ENCODE data around the gene NR1I2.

Gene NR1I2

DNA sequence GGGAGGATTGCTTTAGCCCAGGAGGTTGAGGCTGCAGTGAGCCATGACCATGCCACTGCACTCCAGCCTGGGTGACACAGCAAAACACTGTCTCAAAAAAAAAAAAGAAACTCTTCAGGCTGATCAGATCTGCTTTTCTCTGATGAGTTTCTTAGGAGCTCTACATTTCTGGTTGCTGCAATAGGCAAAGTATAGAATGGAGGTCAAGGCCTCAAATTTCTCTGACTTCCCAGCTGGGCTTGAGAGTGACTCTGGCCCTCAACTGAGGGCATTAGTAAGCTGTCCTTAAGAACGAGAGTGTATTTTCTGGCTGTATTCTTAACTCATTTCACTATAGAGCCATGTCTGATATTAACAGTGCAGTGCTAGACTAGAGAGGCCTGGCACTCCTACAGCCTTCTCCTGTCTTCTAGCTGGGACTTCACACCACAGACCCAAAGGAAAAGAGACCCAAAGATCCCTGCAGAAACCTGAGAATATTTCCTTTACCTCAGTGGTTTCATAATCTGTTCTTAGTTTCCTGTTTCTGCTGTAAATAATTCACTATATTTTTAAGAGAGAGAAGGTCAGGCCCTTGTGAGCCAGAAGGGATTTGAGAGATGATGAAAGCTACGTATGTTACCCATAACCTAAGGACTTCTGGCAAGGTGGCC lies 2.0 kb upstream of the NR1I2 start:
- no peaks in the 10 kb centered on the region for H3K27me3 ChIP-seq (replicated peaks)
- TF ChIP-seq CTCF (IDR thresholded peaks at IDR 0.05; ENCODE audit: low read depth, low read length, missing control alignments): no peak
- DNase-seq: no peak
- in situ Hi-C loops (cut with HindIII; ENCODE audit: low pct_ligation_motif_present, low sequenced_read_pairs): no loop called here
- H3K27ac ChIP-seq: no peak overlapping the region
- H3K36me3 ChIP-seq (replicated peaks): no peaks in the 10 kb centered on the region
- H3K4me3 ChIP-seq (ENCODE audit: low read depth, low read length): no peak overlapping the region

DNA sequence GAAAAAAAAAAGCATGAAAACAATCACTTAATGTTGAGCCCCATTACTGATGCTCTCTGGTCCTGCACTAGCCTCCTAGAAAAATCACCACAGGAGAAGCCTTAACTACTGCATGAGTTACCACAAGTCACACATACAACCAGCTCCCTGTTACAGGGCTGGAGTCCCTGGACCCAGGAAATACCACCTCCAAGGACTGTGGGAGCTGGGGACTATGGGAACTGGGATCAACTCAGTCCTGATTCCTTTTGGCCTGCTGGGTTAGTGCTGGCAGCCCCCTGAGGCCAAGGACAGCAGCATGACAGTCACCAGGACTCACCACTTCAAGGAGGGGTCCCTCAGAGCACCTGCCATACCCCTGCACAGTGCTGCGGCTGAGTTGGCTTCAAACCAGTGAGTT lies 559 bp downstream of the NR1I2 start:
- no peak overlapping the region for H3K4me3 ChIP-seq (ENCODE audit: low read depth, low read length)
- in situ Hi-C loops (cut with HindIII; ENCODE audit: low pct_ligation_motif_present, low sequenced_read_pairs): no loop called here
- no peak for DNase-seq
- H3K36me3 ChIP-seq (replicated peaks): no peaks in the 10 kb centered on the region
- no peaks in the 10 kb centered on the region for H3K27me3 ChIP-seq (replicated peaks)
- no peak overlapping the region for H3K27ac ChIP-seq
- TF ChIP-seq CTCF (IDR thresholded peaks at IDR 0.05; ENCODE audit: low read depth, low read length, missing control alignments): no peak

DNA sequence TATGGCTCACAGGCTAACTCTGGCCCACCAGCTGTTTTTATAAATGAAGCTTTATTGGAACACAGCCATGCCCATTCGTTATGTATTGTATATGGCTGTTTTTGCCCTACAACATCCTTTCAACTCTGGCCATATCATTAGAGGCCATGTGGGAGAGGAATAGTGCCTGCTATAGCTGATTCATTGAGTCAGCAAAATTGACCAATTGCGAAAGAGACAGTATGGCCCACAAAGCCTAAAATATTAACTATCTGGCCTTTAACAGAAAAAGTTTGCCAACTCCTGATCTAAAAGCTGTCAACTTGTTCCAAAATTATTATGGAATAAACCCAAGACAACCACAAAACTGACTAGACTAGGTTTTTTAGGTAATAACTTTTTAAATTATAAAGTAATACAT lies 1.4 kb downstream of the NR1I2 start:
- Histone ChIP-seq H3K36me3 (replicated peaks) (no peaks in the 10 kb centered on the region), H3K4me3 (ENCODE audit: low read depth, low read length) (no peak overlapping the region), H3K27ac (no peak overlapping the region), H3K27me3 (replicated peaks) (no peaks in the 10 kb centered on the region)
- no peak for DNase-seq
- in situ Hi-C loops (cut with HindIII; ENCODE audit: low pct_ligation_motif_present, low sequenced_read_pairs): no loop called here
- TF ChIP-seq CTCF (IDR thresholded peaks at IDR 0.05; ENCODE audit: low read depth, low read length, missing control alignments): no peak

DNA sequence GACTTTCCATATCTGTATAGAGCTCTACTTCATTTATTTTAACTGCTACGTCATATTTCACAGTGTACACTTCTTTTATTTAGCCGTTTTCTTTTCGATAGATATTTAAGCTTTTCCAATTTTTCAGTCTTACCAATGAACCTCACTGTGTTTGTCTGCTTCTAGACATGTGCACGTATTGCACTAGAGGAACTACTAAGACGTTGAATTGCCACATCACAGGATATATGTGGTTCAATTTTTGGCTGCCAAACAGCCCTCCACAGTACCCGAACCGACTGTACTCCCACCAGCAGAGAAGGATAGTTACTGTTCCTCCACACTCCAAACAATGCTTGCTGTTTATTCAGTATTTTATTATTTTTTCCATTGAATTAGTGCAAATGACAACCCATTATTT lies 2.0 kb downstream of the NR1I2 start:
- Histone ChIP-seq H3K27ac (no peak overlapping the region), H3K27me3 (replicated peaks) (no peaks in the 10 kb centered on the region), H3K4me3 (ENCODE audit: low read depth, low read length) (no peak overlapping the region), H3K36me3 (replicated peaks) (no peaks in the 10 kb centered on the region)
- no peak for TF ChIP-seq CTCF (IDR thresholded peaks at IDR 0.05; ENCODE audit: low read depth, low read length, missing control alignments)
- no peak for DNase-seq
- in situ Hi-C loops (cut with HindIII; ENCODE audit: low pct_ligation_motif_present, low sequenced_read_pairs): no loop called here

GRCh38 chr3:119786409-119786808 lies 4.5 kb downstream of the NR1I2 start:
- H3K27me3 ChIP-seq (replicated peaks): no peaks in the 10 kb centered on the region
- TF ChIP-seq CTCF (IDR thresholded peaks at IDR 0.05; ENCODE audit: low read depth, low read length, missing control alignments): no peak
- in situ Hi-C loops (cut with HindIII; ENCODE audit: low pct_ligation_motif_present, low sequenced_read_pairs): no loop called here

GRCh38 chr3:119790369-119790768 lies 8.5 kb downstream of the NR1I2 start:
- no peak for DNase-seq
- no peak overlapping the region for H3K4me3 ChIP-seq (ENCODE audit: low read depth, low read length)
- TF ChIP-seq CTCF (IDR thresholded peaks at IDR 0.05; ENCODE audit: low read depth, low read length, missing control alignments): no peak
- no peaks in the 10 kb centered on the region for H3K36me3 ChIP-seq (replicated peaks)
- H3K27ac ChIP-seq: no peak overlapping the region
- no peaks in the 10 kb centered on the region for H3K27me3 ChIP-seq (replicated peaks)
- in situ Hi-C loops (cut with HindIII; ENCODE audit: low pct_ligation_motif_present, low sequenced_read_pairs): no loop called here

More at GRCh38 chr3:119786409-119786808, 4.5 kb downstream of the NR1I2 start:
- H3K36me3 ChIP-seq (replicated peaks): no peaks in the 10 kb centered on the region
- no peak overlapping the region for H3K4me3 ChIP-seq (ENCODE audit: low read depth, low read length)
- no peak overlapping the region for H3K27ac ChIP-seq
- DNase-seq: no peak

All from brain microvascular endothelial cell (primary cell).